SK-N-SH treated with all-trans-retinoic acid at 6 μM for 48 hours (cell line): Measurements from ENCODE around the gene SLC6A16.

Experiments
- ATAC-seq: fragments of 200-7000 bp; cut with Tn5 transposase; 3 replicates; pipeline ENCODE4 v1.9.1; 2020; ENCODE audit warnings: mild to moderate bottlenecking, moderate library complexity
- ARNTL ChIP-seq: fragments of 450-650 bp; formaldehyde crosslinking; IDR thresholded peaks from 2 replicates; pipeline ENCODE4 v1.5.0; 2020; ENCODE audit warnings: low read depth, mild to moderate bottlenecking, moderate library complexity, borderline replicate concordance
- CREB5 ChIP-seq: fragments of 250-450 bp; sonication (Bioruptor Pico); IDR thresholded peaks from 2 replicates; pipeline ENCODE4 v1.5.1; 2020; ENCODE audit warnings: low read depth, mild to moderate bottlenecking, moderate library complexity
- CSRNP3 ChIP-seq: fragments of 250-450 bp; sonication (Bioruptor Pico); IDR thresholded peaks from 2 replicates; pipeline ENCODE4 v1.5.1; 2021; ENCODE audit warnings: mild to moderate bottlenecking, moderate library complexity
- ISL1 ChIP-seq: fragments of 250-450 bp; sonication (Bioruptor Pico); IDR thresholded peaks from 2 replicates; pipeline ENCODE4 v2.1.2; 2022; ENCODE audit warnings: mild to moderate bottlenecking, moderate library complexity
- POU6F1 ChIP-seq: fragments of 250-450 bp; sonication (Bioruptor Pico); IDR thresholded peaks from 2 replicates; pipeline ENCODE4 v1.8.0; 2021; ENCODE audit warnings: low read depth, mild to moderate bottlenecking, moderate library complexity, borderline replicate concordance
- PPARA ChIP-seq: fragments of 250-450 bp; sonication (Bioruptor Pico); IDR thresholded peaks from 2 replicates; pipeline ENCODE4 v1.5.0; 2020; ENCODE audit warnings: mild to moderate bottlenecking, borderline replicate concordance
- RARB ChIP-seq: fragments of 250-450 bp; sonication (Bioruptor Pico); IDR thresholded peaks from 2 replicates; pipeline ENCODE4 v1.8.0; 2021; ENCODE audit warnings: mild to moderate bottlenecking, moderate library complexity
- SNAI2 ChIP-seq: fragments of 250-450 bp; sonication (Bioruptor Pico); IDR thresholded peaks from 2 replicates; pipeline ENCODE4 v1.5.0; 2020; ENCODE audit warnings: mild to moderate bottlenecking, moderate library complexity
- TCF4 ChIP-seq: fragments of 250-450 bp; sonication (Bioruptor Pico); IDR thresholded peaks from 2 replicates; pipeline ENCODE4 v1.8.0; 2021; ENCODE audit warnings: mild to moderate bottlenecking, moderate library complexity, borderline replicate concordance
- TOX ChIP-seq: fragments of 250-450 bp; sonication (Bioruptor Pico); IDR thresholded peaks from 2 replicates; pipeline ENCODE4 v1.8.0; 2021; ENCODE audit warnings: mild to moderate bottlenecking, moderate library complexity, borderline replicate concordance
- ZC3H10 ChIP-seq: fragments of 250-450 bp; sonication (Bioruptor Pico); IDR thresholded peaks from 2 replicates; pipeline ENCODE4 v1.5.1; 2021; ENCODE audit warnings: mild to moderate bottlenecking, moderate library complexity
- ZFP3 ChIP-seq: fragments of 250-450 bp; sonication (Bioruptor Pico); IDR thresholded peaks from 2 replicates; pipeline ENCODE4 v1.5.0; 2020; ENCODE audit warnings: mild to moderate bottlenecking, moderate library complexity
- ZFP30 ChIP-seq: fragments of 450-650 bp; formaldehyde crosslinking; IDR thresholded peaks from 2 replicates; pipeline ENCODE4 v1.5.0; 2022; ENCODE audit warnings: mild to moderate bottlenecking, moderate library complexity
- ZNF565 ChIP-seq: fragments of 450-650 bp; formaldehyde crosslinking; conservative IDR thresholded peaks from 2 replicates; pipeline ENCODE4 v1.5.0; 2020; ENCODE audit warnings: low read depth, mild to moderate bottlenecking, moderate library complexity
- ZNF8 ChIP-seq: fragments of 450-650 bp; formaldehyde crosslinking; IDR thresholded peaks from 2 replicates; pipeline ENCODE4 v1.5.0; 2020; ENCODE audit warnings: mild to moderate bottlenecking, moderate library complexity
- TF ChIP-seq, protein P1 (sequence below): fragments of 250-450 bp; sonication (Bioruptor Pico); IDR thresholded peaks from 2 replicates; pipeline ENCODE4 v1.8.0; 2020; ENCODE audit warnings: mild to moderate bottlenecking, moderate library complexity, borderline replicate concordance

SLC6A16 gene

GRCh38 chr19:49338023-49338677 lies 13.2 kb upstream of the SLC6A16 start:
- no peak for ATAC-seq
- TF ChIP-seq SNAI2 (CRISPR knock-in tag) (no peak), ZFP3 (CRISPR knock-in tag) (peak; percentile 42; the same call in 1 of the 2 replicates)

DNA sequence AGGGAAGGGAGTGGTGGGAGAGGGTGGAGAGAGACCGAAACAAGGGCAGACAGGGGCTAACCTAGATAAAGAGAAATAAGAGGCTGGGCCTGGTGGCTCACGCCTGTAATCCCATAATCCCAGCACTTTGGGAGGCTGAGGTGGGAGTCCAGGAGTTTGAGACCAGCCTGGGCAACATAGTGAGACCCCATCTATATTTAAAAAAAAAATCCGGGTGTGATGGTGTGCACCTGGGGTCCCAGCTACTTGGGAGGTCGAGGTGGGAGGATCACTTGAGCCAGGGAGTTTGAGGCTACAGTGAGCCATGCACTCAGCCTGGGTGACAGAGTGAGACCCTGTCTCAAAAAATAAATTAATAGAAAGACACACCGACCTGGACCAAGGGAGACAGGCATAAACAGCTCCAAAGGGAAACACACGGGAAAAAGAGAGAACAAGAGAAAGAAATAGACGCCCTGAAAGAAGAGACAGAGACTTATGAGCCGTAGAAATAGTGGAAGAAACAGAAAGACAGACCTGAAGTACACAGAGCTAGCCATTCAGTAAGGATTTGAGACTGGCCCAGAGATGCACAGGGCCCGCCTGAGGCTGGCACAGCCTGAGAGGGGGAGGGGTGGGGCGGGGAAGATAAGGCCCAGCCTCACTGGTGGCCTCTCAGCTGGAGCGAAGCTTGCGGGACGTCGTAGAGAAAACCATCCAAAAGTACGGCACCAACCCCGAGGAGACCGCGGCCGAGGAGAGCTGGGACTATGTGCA lies 12.5 kb upstream of the SLC6A16 start:
- no peak for ATAC-seq
- TF ChIP-seq ZFP3 (CRISPR knock-in tag) (no peak), PPARA (CRISPR knock-in tag) (no peak), POU6F1 (CRISPR knock-in tag) (no peak), ZC3H10 (CRISPR knock-in tag) (no peak)

GRCh38 chr19:49336482-49337266 lies 11.7 kb upstream of the SLC6A16 start:
- TF ChIP-seq ZNF8 (no peak), ISL1 (CRISPR knock-in tag) (no peak), ZFP3 (CRISPR knock-in tag) (no peak), PPARA (CRISPR knock-in tag) (no peak), ARNTL (CRISPR knock-in tag) (no peak), CSRNP3 (CRISPR knock-in tag) (no peak), TCF4 (CRISPR knock-in tag) (no peak), ZNF565 (CRISPR knock-in tag) (no peak), RARB (CRISPR knock-in tag) (no peak), CREB5 (CRISPR knock-in tag) (no peak), ZC3H10 (CRISPR knock-in tag) (no peak)
- TF ChIP-seq, protein P1, sequence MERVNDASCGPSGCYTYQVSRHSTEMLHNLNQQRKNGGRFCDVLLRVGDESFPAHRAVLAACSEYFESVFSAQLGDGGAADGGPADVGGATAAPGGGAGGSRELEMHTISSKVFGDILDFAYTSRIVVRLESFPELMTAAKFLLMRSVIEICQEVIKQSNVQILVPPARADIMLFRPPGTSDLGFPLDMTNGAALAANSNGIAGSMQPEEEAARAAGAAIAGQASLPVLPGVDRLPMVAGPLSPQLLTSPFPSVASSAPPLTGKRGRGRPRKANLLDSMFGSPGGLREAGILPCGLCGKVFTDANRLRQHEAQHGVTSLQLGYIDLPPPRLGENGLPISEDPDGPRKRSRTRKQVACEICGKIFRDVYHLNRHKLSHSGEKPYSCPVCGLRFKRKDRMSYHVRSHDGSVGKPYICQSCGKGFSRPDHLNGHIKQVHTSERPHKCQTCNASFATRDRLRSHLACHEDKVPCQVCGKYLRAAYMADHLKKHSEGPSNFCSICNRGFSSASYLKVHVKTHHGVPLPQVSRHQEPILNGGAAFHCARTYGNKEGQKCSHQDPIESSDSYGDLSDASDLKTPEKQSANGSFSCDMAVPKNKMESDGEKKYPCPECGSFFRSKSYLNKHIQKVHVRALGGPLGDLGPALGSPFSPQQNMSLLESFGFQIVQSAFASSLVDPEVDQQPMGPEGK = no peak
- no peak for ATAC-seq

DNA sequence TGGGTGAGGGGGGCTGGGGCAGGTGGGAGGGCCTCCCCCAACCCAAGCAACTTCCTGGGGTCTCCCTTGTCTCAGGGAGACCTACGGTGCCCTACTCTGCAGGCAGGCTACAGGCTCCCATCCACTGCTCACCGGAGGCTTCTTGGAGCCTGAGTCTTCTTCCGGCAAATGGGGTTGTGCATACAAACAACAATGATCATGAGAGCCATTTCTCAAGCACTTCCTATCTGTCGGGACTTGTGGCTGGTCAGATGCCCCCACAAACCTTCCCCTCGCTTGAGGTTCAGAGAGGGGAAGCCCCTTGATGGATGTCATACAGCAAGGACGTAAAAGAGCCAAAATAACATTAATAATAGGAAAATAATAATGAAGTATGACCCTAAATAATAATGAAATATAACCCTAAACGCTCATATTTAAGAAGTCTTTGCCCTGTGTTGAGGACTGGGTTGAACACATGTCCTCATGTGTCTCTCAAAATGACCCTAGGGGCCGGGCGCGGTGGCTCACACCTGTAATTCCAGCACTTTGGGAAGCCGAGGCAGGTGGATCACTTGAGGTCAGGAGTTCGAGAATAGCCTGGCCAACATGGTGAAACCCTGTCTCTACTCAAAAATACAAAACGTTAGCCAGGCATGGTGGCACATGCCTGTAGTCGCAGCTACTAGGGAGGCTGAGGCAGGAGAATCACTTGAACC lies 10.9 kb upstream of the SLC6A16 start:
- TF ChIP-seq ZFP3 (CRISPR knock-in tag) (no peak), TOX (CRISPR knock-in tag) (no peak), ZFP30 (CRISPR knock-in tag) (no peak)

More for the DNA sequence above, 10.9 kb upstream of the SLC6A16 start:
- no peak for ATAC-seq
